Measurements from ENCODE around the gene CCDC74B.
A peak's percentile ranks its signal among the peaks of the same experiment; 100 is the strongest.
"Not testable (repeated sequence)": the region's sequence is repeated elsewhere in the genome, so short reads cannot be mapped to it uniquely, and the experiment has no call there.

The CCDC74B gene

DNA sequence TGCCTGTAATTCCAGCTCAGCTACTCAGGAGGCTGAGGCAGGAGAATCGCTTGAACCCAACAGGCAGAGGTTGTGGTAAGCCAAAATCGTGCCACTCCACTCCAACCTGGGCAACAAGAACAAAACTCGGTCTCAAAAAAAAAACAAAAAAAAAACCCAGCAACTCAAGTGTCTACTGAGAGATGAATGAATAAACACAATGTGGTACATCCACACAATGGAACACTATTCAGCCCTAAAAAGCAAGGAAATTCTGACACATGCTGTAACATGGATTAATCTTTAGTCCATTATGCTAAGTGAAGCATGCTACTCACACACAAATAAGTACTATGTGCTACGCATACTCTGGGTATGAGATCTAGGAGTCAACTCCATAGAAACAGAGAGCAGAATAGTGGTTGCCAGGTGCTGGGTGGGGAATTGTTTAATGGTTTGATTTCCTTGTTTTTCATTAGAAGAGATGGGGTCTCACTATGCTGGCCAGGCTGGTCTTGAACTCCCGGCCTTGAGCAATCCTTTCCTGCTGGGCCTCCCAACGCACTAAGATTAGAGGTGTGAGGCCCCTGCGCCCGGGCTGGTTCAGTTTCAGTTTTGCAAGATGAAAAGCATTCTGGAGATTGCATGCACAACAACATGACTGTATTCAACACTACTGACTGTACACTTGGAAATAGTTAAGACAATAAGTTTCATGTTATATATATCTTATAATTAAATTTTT lies 20.5 kb upstream of the CCDC74B start:
- no peak for DNase-seq

DNA sequence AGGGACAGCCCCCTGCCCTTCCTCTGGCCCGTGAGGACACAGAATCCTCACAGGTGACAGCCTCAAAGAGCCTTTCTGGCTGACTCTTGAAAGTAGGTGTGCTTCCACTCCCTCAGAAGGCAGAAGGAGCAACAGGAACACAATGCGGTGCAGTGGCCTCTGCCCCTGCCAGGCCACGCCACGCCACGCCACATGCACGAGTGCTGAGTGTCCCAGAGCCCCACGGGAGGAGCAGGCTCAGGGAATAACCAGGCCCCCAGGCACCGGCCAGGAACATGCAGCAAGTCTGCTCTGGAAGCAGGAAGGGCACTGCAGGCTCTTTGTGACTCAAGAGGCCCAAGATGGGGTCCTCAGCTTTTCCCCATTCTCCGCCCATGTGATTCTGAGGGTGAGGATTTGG lies 18.1 kb upstream of the CCDC74B start:
- DNase-seq: no peak

DNA sequence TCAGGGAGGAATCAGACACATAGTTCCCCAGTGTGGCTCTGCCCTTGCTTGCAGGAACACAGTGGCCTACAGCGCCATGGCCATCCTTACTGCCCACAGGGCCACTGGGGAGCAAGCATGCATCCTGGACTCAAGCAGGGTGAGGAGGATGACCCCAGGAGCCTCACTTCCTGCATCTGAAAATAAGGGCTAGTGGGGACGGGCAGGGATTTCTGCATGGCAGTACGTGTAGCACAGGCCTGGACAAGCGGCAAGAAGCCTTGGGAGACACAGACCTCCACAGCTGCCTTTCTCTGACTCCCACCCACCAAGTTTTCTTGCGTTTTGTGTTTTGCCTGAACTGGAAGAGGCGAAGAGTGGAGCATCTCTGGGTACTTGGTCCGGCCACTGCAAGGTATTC lies 17.6 kb upstream of the CCDC74B start:
- not testable (repeated sequence) for DNase-seq

DNA sequence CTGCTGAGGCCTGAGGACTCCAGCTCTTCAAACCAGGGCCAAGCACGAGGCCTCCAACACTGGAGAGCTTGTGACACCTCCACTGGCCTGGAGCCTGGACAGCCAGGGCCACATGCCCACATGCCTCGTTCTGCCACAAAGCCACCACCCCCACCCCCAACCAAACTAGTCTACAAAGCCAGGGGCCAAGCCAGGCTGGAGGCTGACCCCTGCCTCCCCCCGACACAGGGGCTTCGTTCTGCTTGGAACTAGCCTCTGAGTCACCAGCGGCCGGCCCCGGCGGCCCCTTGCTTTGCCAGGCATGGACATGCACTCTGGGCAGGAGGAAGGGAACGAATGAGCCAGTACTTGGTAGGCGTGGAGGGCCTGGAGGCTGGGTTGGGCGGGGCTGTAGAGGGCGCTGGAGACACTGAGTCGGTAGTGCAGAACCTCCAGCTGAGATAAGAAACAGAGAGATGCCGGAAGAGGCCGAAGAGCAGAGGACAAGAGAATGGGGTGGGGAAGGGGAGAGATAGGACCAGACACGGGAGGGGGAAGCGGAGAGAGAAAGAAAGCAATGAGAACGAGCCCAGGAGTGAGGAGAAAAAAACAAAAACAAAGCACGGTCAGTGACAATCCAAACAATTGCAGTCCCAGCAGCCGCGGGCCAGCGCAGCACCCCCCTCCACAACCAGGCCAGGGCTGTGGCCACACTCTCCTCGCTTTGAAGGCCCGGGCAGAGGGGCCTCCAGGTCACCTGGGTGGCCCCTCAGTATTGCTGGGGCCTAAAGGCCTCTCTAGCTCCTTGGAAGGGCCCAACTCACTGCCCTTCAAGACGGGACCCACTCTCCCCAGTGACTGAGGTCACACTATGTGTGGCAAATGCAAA lies 16.2 kb upstream of the CCDC74B start:
- not testable (repeated sequence) for DNase-seq

DNA sequence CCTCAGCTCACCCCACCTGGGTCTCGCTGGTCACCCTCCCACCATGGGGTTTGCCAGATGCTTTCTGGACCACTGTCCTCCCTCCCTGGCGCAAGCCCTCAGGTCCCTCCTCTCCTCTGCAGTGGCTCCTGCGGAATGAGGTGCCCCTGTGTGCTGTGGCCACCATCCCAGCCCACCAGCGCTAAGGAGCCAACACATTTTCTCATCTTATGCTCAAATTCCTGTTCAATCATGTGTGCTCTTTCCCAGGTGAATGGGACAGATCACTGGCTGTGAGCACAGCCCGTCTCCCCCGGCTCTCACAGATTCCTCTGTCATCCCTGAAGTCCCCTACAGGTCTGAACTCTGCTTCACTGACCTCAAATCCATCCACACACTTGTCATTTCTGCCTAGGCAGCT lies 15.2 kb upstream of the CCDC74B start:
- no peak for DNase-seq

DNA sequence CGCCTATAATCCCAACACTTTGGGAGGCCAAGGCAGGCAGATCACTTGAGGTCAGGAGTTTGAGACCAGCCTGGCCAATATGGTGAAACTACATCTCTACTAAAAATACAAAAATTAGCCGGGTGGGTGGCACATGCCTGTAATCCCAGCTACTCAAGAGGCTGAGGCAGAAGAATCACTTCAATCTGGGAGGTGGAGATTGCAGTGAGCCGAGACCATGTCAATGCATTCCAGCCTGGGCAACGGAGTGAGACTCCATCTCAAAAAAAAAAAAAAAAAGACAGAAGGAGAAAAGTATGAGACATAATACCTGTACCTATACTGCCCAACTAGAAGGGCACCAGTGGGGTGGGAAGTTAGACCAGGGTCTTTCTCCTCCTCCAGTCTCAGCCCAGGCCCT lies 14.5 kb upstream of the CCDC74B start:
- not testable (repeated sequence) for DNase-seq

DNA sequence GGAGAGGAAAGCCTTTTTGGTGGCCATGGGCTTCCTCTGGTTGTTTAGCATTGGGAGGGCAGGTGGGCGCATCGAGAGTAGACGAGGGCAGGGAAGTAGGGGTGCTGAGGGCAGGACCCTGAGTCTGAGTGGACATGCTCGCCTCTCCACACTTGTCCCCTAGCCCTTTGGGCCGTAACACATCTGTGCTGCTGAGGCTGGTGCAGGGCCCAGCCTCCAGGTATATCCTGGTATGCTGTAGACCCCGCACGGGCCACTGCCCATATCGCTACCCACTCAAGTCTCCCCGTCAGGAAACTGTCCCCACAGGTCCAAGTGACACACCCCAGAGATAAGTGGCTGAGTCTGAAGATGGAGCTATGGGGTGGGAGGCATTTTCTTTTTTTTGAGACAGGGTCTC lies 13.7 kb upstream of the CCDC74B start:
- DNase-seq: no peak

DNA sequence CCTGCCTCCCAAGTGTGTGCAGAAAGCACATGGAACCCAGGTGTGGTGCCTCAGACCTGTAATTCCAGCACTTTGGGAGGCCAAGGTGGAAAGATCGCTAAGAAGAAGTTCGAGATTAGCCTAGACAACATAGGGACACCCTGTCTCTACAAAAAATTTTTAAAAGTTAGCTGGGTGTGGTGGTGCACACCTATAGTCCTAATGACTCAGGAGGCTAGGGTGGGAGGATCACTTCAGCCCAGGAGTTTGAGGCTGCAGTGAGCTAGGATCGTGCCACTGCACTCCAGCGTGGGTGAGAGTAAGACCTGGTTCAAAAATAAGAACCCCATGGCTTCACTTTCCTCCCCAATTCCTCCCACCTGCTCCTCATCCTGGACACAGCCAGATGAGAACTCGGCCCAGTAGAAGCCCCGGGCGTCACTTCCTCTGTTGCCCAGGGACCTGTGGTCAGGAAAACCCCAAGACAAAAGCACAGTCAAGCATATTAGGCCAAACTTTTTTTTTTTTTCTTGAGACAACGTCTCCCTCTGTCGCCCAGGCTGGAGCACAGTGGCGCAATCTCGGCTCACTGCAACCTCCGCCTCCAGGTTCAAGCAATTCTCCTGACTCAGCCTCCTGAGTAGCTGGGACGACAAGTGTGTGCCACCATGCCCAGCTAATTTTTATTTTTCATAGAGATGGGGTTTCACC lies 13.1 kb upstream of the CCDC74B start:
- peak; percentile 12 for DNase-seq

DNA sequence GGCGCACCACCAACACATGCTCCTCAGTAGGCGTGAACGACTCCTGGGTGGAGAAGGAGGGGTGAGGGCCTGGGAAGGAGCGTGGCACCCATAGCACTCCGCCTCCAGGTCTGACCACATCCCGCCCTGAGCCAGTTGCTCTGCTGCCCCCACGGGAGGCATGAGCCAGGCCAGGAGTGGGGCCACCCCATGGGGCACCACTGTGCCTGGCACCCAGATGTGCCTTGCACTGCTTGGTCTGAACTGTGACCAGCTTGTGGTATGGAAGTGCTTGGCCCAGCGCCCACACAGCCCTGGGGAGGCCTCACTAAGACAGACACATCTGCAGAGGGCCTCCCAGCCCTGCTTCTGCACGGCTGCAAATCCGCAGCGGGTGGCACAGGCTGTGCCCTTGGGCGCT lies 12.4 kb upstream of the CCDC74B start:
- DNase-seq: not testable (repeated sequence)

DNA sequence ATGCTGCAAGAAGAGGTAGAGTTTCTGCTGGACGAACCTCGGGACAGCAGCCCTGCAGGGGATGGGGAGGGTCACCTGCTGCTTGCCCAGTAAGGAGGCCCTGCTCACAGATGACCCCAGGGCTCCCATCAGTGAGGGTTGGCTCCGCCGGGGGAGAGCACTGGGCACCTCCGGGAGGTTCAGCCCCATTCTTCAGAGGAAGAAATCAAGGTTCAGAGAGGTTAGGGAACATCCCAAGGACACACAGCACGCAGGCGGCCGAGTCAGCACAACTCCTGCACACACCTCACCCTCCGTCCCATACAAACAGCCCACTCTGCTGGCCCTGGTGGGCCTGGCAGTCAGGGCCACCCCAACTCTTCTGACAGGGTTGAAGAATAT lies 11.7 kb upstream of the CCDC74B start:
- no peak for DNase-seq

DNA sequence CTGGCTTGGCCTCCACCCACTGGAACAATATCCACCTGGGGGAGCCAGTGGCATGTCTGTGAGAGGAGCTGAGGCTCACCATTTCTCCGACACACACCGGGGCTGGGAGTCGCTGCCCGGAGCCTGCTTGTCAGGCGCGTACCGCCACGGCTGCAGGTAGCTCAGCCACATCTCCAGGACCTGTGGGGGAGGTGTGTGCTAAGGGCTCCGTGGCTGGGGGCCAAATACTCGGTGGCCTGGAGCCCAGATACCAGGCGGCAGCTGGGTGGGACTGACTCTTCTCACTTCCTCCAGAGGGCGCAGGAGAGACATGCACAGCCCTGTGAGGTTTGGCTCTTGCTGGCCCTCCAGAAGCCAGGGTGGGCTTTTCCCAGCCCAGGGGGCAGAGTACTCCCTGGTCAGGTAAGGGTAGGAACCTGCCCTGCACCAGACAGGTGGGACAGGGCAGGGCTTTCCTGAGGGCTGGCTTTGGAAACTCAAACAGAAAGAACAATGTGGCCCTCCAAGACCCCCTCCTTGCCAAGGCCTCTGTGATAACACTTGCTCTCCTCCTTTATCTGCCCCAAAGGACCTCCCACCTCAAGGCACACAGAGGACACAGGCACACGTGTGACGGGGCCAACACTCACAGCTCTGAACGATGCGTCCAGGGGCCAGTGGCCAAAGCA lies 11.2 kb upstream of the CCDC74B start:
- peak; percentile 14 for DNase-seq

DNA sequence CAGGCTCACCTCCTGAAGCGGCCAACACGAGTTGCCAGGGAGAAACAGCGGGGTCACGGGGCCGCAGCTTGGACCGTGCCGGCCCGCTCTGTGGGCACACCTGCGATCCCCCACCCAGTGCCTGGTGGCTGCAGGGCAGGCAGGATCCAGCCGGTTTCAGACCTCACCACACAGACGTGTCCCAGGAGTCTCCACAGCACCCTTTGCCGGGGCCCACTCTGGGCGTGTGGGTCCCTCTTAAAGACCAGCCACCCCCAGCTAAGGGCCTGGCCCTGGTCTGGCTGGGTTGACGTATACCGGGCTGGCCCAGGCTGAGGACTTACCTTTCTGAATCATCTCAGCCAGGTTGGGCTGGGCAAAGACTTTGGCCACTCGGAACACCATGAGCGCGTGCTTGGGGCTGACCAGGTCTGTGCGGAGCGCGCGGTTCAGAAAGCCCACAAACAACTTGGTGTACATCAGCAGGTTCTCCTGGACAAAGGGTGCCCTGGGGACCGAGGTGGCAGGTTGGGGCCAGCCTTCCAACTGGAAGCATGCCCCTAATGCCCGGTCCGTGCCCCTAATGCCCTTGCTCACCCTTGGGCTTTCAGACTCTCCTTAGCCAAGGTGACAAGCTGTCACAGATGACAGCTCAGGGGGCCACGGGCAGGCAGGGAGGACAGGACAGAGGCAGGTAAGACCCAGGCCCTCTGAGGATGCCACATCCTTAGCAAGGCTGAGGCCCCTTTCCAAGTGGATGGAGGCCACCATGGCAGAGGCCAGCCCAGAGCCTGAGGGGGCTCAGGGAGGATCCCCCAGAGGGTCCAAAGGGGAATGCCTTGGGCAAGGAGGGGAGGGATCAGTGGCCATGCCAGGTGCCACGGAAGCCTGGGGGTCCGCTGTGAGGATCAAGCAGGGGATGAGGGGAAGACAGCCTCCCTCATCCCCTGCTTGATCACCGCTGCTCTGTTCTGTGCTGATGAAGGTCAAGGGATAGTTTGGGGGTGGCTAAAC lies 10.2 kb upstream of the CCDC74B start:
- DNase-seq: no peak

DNA sequence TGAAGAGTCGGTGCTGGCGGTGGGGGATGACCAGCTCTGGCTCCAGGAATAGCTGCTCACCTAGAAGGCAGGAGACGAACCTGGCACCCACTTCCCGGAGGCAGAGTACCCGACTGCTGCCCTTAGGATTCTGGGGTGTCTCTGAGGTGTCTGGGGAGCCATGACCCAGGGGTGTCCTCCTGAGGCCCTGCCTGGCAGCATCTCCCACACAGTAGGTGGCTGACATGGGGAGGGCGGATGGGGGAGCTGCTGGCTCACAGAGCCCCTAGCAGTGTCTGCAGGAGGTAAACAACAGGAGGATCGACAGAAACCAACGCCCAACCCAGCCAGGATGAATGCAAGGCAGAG lies 9.5 kb upstream of the CCDC74B start:
- not testable (repeated sequence) for DNase-seq

DNA sequence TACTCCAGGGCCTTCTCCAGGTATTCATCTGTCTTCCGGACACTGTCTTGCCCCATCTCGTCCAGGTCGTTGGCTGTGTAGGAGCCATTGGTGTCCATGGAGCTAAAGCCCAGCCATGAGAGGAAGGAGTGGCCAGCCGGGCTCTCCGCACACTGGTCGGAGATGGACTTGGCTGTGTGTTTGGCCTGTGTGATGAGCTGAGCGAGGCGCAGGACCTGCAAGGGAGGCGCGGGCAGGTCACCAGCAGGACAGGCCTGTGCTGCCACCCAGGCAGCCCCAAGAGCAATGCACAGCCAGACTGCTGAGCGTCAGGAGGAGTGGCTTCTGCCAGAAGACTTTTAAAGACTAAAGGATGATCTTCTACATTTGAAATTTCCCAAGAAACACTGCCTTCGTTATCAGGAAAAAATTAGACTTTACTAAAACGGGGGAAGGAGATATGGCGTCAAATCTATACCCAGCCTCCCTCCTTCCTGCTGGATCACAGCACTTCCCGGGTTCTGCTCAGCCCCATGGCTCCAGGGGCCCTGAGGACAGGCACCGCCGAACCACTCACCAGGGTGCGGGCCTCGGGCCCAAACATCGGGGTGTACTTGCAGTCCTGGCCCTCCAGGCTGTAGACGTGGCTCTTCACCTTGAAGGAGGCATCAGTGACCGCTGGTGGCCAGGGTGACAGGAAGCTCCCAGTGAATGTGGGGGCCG lies 9.0 kb upstream of the CCDC74B start:
- not testable (repeated sequence) for DNase-seq

DNA sequence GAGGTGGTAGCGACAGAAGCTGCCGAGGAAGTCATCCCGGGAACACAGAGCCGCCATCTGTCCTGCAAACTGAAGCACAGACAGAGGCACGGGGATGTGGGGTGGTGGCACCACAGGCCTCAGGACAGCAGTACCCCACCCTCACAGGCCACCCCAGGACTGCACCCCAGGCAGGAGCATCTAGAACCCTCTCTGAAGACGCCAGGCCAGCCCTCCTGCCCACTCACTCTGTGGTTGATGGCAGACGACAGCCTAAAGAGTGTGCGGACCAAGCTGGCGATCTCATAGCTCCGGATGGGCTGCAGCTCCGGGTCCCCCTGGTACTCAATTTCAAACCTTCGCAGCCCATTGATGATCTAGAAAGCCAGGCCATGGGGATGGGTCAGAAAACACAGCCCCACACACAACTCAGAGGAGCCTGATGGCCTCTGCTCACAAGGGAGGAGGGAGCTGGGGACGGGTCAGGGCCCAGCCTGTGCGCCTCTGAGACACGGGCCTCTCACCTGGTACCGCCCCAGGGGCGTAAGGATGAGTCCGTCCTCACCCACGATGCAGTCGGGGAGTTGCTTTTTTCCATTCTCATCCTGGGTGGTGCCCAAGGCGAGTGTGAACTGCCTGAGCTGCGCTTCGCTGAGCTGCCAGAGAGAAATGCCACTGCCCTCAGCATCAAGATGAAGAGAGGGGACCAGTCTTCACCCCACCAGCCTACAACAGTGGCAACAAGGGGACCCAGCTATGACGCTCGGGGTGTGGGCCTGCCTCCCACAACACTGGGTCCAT lies 8.1 kb upstream of the CCDC74B start:
- no peak for DNase-seq

DNA sequence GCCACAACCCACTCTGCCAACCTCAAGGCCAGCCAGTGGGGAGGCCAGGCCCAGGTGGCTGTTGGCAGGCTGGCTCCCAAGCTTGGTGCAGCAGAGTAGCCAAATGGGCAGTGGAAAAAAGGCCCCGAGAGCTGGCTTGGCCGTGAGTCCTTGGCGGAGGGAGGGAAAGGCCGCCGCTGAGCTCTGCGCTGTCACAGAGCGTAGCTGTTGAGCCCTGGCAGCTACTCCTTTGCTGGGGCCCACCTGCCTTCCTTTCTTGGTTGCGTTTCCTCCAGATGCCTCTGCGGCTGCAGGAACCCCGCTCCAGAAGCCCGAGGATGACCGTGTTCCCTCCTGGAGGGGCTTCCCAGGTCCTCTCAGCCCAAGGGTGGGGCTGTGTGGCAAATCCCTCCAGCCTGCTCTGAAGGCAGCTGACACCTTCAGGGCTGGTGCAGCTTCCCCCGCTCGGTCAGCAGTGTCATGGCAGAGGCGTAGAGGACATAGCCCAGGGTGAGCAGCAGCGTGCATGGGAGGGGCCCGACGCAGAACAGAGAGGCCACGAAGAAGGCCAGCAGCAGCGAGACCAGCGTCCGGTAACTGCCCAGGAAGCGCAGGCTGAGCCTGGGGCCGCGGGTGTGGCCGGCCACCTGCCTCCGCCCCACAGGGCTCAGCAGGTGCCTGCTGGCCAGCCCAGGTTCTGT lies 7.4 kb upstream of the CCDC74B start:
- DNase-seq: not testable (repeated sequence)

DNA sequence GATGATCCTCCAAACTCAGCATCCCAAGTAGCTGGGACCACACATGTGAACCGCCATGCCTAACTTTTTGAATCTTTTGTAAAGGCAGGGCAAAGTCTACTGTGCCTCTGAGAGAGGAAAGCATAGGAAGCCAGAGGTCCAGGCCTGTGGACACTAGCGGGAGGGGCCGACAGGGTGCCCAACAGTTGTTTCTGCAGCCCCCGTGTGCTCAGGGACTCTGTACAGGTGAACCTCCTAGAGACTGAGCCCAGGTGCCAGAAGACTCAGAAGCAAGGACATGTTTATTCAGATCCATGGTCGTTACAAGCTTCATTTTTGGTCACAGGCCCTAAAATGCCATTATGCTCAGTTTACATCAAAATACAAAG lies 6.2 kb upstream of the CCDC74B start:
- not testable (repeated sequence) for DNase-seq

DNA sequence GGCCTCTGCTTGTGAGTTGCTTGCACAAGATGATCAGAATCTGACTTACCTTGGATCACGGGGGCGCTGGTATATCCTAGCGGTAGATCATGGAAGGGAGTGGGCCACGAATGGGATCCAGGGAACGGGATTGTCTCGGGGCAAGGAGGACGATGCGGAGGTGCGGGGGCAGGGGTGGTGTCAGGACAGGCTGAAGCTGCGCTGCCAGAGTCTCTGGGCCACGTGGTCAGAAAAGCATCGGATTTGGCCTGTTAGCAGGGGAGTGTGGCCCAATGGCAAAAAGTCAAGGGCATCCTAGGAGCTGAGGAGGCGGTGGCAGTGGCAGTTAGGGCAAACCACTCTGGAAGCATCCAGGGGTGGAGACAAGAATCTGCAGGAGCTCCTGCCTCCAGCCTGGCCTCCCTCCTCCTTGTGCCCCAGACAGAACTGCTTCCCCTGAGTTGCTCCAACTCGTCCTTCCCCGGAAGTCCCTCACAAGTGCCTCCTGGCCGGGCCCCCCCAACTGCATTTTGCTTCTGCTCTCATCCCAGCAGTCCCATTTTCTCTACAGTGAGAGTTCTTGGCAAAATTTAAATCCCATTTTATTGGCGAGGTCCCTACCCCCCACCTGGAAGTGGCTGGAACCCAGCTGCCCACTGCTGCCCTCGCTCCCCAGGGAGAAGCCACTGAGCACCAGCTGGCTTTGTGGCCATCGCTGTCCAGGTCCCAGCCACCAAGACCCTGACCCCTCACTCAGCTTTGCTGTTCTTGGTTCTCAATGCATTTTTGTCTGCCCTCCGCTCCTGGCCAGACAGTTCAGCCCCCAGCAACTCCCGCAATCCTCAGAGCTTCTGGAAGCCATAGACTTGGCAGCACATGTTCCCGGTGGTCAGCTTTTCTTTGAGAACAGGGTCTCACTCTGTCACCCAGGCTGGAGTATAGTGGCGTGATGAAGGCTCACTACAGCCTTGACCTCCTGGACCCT lies 5.6 kb upstream of the CCDC74B start:
- DNase-seq: no peak

DNA sequence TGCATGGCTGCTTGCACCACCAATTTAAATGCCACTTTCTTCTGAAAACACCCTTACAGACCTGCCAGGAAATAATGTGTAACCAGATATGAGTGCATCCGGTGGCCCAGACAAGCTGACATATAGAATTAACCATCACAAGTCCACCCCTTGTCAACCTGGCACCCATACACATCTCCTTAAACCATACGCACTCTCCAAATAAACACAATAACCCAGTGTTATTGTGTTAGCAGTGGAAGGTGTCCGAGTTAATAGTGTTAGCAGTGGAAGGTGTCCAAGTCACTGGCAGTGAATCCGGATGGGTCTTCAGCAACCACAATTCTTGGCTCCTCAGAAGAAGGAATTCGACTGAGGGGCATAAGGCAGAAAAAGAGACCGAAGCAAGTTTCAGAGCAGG lies 3.6 kb upstream of the CCDC74B start:
- DNase-seq: not testable (repeated sequence)
